CD14-positive monocyte (primary cell): ENCODE data around the gene DGUOK. TPM values are rescaled to one million over a fixed set of nuclear protein-coding genes. Genes with fewer than 3 reads are reported as not detected.
A peak's percentile ranks its signal among the peaks of the same experiment; 100 is the strongest.

Experiments used
- DNase-seq, 3 donors: peaks; one replicate each; pipeline ENCODE4 v3.0.0-alpha.2; 2011 to 2022
- H2AFZ ChIP-seq: 2 replicates; pipeline ENCODE4 v1.6.0; 2012; ENCODE audit warnings: mild to moderate bottlenecking, low read depth, low read length, inconsistent platforms; ENCODE audit not compliant: insufficient read depth, poor library complexity, severe bottlenecking
- H3K27ac ChIP-seq, 2 donors: 1 replicate in 1 of 2; 2 replicates in 1 of 2; pipeline ENCODE4 v1.5.1; 2012 to 2013; ENCODE audit warnings: low read length in 2 of 2, control low read depth in 1 of 2, inconsistent platforms in 1 of 2, low read depth in 1 of 2, mild to moderate bottlenecking in 1 of 2
- H3K27me3 ChIP-seq, 2 donors: one replicate each; pipeline versions ENCODE4 v1.6.0 to v1.6.1; 2011 to 2013; ENCODE audit warnings: low read length in 2 of 2; ENCODE audit not compliant: control insufficient read depth in 2 of 2, insufficient read depth in 2 of 2
- H3K36me3 ChIP-seq, 2 donors: replicated peaks in 1 of 2; 1 replicate in 1 of 2; 2 replicates in 1 of 2; pipeline versions ENCODE4 v1.5.1 to v1.6.1; 2012 to 2013; ENCODE audit warnings: low read length in 2 of 2, control low read depth in 1 of 2, inconsistent platforms in 1 of 2, mild to moderate bottlenecking in 1 of 2; ENCODE audit not compliant: insufficient read depth in 2 of 2, control insufficient read depth in 1 of 2
- H3K4me1 ChIP-seq, 2 donors: 1 replicate in 1 of 2; 2 replicates in 1 of 2; pipeline versions ENCODE4 v1.5.1 to v1.6.1; 2012 to 2013; ENCODE audit warnings: low read length in 2 of 2, control low read depth in 1 of 2, inconsistent platforms in 1 of 2, mild to moderate bottlenecking in 1 of 2, moderate library complexity in 1 of 2; ENCODE audit not compliant: insufficient read depth in 2 of 2, control insufficient read depth in 1 of 2
- H3K4me2 ChIP-seq: replicated peaks from 2 replicates; pipeline ENCODE3; 2012; ENCODE audit warnings: low read length, moderate library complexity, mild to moderate bottlenecking; ENCODE audit not compliant: poor library complexity, severe bottlenecking; ENCODE audit errors: extremely low read depth
- H3K4me3 ChIP-seq, 3 experiments: fragments of 200-600 bp in 1 of 3; sonication (generic) in 1 of 3; replicated peaks in 1 of 3; 1 replicate in 2 of 3; 2 replicates in 1 of 3; pipeline ENCODE4 v1.5.1; 2011 to 2013; ENCODE audit warnings: low read length in 3 of 3, mild to moderate bottlenecking in 3 of 3, control low read depth in 2 of 3, low read depth in 2 of 3, inconsistent platforms in 1 of 3, moderate library complexity in 1 of 3
- H3K79me2 ChIP-seq: 2 replicates; pipeline ENCODE4 v1.6.0; 2012; ENCODE audit warnings: mild to moderate bottlenecking, control low read depth, inconsistent platforms, low read length, moderate library complexity; ENCODE audit not compliant: insufficient read depth
- H3K9ac ChIP-seq: 2 replicates; pipeline ENCODE4 v1.6.0; 2017; ENCODE audit warnings: low read length, mild to moderate bottlenecking; ENCODE audit not compliant: insufficient read depth, poor library complexity, severe bottlenecking
- H3K9me3 ChIP-seq, 2 donors: replicated peaks in 1 of 2; 1 replicate in 1 of 2; 2 replicates in 1 of 2; pipeline versions ENCODE4 v1.5.1 to v1.6.1; 2012 to 2013; ENCODE audit warnings: low read length in 2 of 2, control low read depth in 1 of 2; ENCODE audit not compliant: control insufficient read depth in 1 of 2, insufficient read depth in 1 of 2
- H4K20me1 ChIP-seq: 2 replicates; pipeline ENCODE4 v1.6.0; 2012; ENCODE audit warnings: mild to moderate bottlenecking, low read length, control low read depth, moderate library complexity; ENCODE audit not compliant: insufficient read depth
- H3K27ac Mint-ChIP-seq, 7 donors: one replicate each; pipeline ENCODE4 v1.8.0; 2020; ENCODE audit warnings: mild to moderate bottlenecking in 7 of 7, mixed read lengths in 7 of 7, moderate library complexity in 6 of 7, inconsistent platforms in 2 of 7
- H3K27me3 Mint-ChIP-seq, 3 donors: one replicate each; pipeline ENCODE4 v1.8.0; 2021 to 2022; ENCODE audit warnings: low read depth in 3 of 3, mild to moderate bottlenecking in 3 of 3, mixed read lengths in 3 of 3, moderate library complexity in 3 of 3, inconsistent platforms in 1 of 3
- H3K36me3 Mint-ChIP-seq, 2 donors: one replicate each; pipeline ENCODE4 v1.8.0; 2020; ENCODE audit warnings: mixed read lengths in 2 of 2, inconsistent platforms in 1 of 2, mild to moderate bottlenecking in 1 of 2
- H3K4me1 Mint-ChIP-seq: one replicate; pipeline ENCODE4 v1.8.0; 2020; ENCODE audit warnings: mild to moderate bottlenecking, mixed read lengths
- H3K4me3 Mint-ChIP-seq, 2 donors: one replicate each; pipeline ENCODE4 v1.8.0; 2020; ENCODE audit warnings: mild to moderate bottlenecking in 2 of 2, mixed read lengths in 2 of 2, moderate library complexity in 1 of 2
- H3K9me3 Mint-ChIP-seq, 7 donors: one replicate each; pipeline ENCODE4 v1.8.0; 2020 to 2022; ENCODE audit warnings: mixed read lengths in 7 of 7, mild to moderate bottlenecking in 6 of 7, moderate library complexity in 6 of 7, inconsistent platforms in 2 of 7
- CTCF ChIP-seq: fragments of 200-600 bp; IDR thresholded peaks from one replicate; pipeline ENCODE4 v1.8.0; 2022; ENCODE audit warnings: antibody characterized with exemption, mild to moderate bottlenecking
- WGBS: methylation state at CpG from one replicate; pipeline ENCODE4 v1.1.5; 2013; ENCODE audit warnings: missing lambda C conversion rate; ENCODE audit not compliant: insufficient coverage; 5-methylcytosine and 5-hydroxymethylcytosine counted together
- intact Hi-C, 2 donors: fragments of 100-400 bp; cut with micrococcal nuclease; formaldehyde crosslinking; loops; one replicate each; pipeline versions ENCODE4 v1.15.0 to v1.15.1; 2023
- polyA plus RNA-seq, 3 donors: library from polyadenylated mRNA; depleted of rRNA in 1 of 3; unstranded in 2 of 3; stranded (reverse) in 1 of 3; fragments of 300-500 nt in 2 of 3; fragments of >200 nt in 1 of 3; fragmentation: Illumina TruSeq in 2 of 3; gene quantifications; 1 replicate in 2 of 3; 2 replicates in 1 of 3; pipeline ENCODE4 v1.2.3, GENCODE V29; 2012 to 2021

DGUOK gene
- polyA plus RNA-seq, 3 donors: 62.9 to 129 (median 123) TPM

- Mint-ChIP-seq H3K4me1 (peaks cover 63% of the 10 kb centered on the region), H3K4me3 (no peak overlapping the region), H3K27me3 (peaks cover 0 to 3% (median 3%) of the 10 kb centered on the region in 3 donors), H3K27ac (peak overlapping the region in 1 of 7 donors; percentile 31), H3K9me3 (peaks cover 0 to 3% (median 0%) of the 10 kb centered on the region in 7 donors), H3K36me3 (peaks cover 0 to 9% of the 10 kb centered on the region in 2 donors)
- Histone ChIP-seq H3K79me2 (no peaks in the 10 kb centered on the region), H3K9ac (no peak overlapping the region), H2AFZ (no peak overlapping the region), H3K27me3 (no peaks in the 10 kb centered on the region), H3K4me3 (no peak overlapping the region), H4K20me1 (no peaks in the 10 kb centered on the region), H3K4me1 (peaks cover 51 to 53% of the 10 kb centered on the region in 2 donors), H3K27ac (no peak overlapping the region), H3K9me3 (no peaks in the 10 kb centered on the region), H3K4me2 (no peak overlapping the region), H3K36me3 (no peaks in the 10 kb centered on the region)
- DNase-seq: no peak
- intact Hi-C loops: no loop called here
- TF ChIP-seq CTCF: no peak
- 100% methylated on average over 2 of the region's 2 CpGs for WGBS
Measured at GRCh38 chr2:73977466-73977865, 50.8 kb downstream of the DGUOK start.

- Histone ChIP-seq H3K4me3 (peak overlapping the region in 1 of 3 experiments; percentile 54), H4K20me1 (no peaks in the 10 kb centered on the region), H3K9ac (no peak overlapping the region), H3K36me3 (no peaks in the 10 kb centered on the region), H2AFZ (no peak overlapping the region), H3K9me3 (no peaks in the 10 kb centered on the region), H3K27me3 (no peaks in the 10 kb centered on the region), H3K79me2 (peaks cover 5% of the 10 kb centered on the region), H3K4me2 (peak overlapping the region; percentile 68), H3K4me1 (peaks cover 51 to 58% of the 10 kb centered on the region in 2 donors), H3K27ac (peak overlapping the region in 1 of 2 donors; percentile 60)
- intact Hi-C loops: no loop called here
- Mint-ChIP-seq H3K36me3 (peaks cover 0 to 9% of the 10 kb centered on the region in 2 donors), H3K27ac (peak overlapping the region; percentile 75 to 93 (median 91)), H3K4me1 (peaks cover 65% of the 10 kb centered on the region), H3K9me3 (peaks cover 0 to 3% (median 0%) of the 10 kb centered on the region in 7 donors), H3K4me3 (peak overlapping the region in 1 of 2 donors; percentile 65), H3K27me3 (peaks cover 0 to 3% (median 3%) of the 10 kb centered on the region in 3 donors)
- no peak for TF ChIP-seq CTCF
- DNase-seq: no peak
- 5% methylated on average over 3 of the region's 5 CpGs for WGBS
Measured at GRCh38 chr2:73979021-73979420, 52.3 kb downstream of the DGUOK start.
